GM12891 (cell line): Measurements from ENCODE around the gene TAF6L.

Source experiments
- POLR2A ChIP-seq: IDR thresholded peaks from 2 replicates; pipeline ENCODE4 v1.6.1; 2011; ENCODE audit warnings: low read depth, low read length, control low read depth
- POLR2AphosphoS5 ChIP-seq: IDR thresholded peaks from 2 replicates; pipeline ENCODE4 v1.6.1; 2011; ENCODE audit warnings: low read depth, low read length, control low read depth
- SPI1 ChIP-seq: IDR thresholded peaks from 2 replicates; pipeline ENCODE4 v1.6.1; 2011; ENCODE audit warnings: low read depth, low read length, control low read depth
- TAF1 ChIP-seq: IDR thresholded peaks from 2 replicates; pipeline ENCODE4 v1.6.1; 2011; ENCODE audit warnings: low read depth, low read length, control low read depth

DNA sequence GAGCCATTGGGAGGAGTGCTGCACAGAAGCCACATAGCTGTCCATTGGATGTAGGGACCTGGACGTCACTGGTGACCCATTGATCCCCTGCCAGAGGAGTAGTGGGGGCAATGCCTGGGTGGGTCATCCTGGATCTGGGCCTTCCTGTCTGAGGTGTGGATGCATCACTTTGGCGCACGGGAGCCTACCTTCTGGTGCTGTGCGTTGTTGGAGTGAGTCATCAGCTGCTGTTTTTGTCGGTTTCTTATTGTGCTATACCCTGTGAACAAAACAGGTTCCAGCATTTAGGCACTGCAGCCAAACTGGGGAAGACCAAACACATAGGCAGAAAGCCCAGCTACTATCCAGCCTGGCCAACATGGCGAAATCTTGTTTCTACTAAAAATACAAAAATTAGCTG is 3.2 kb downstream of the TAF6L start:
- no peak for TF ChIP-seq POLR2A
- TF ChIP-seq POLR2AphosphoS5: no peak
- no peak for TF ChIP-seq TAF1
- no peak for TF ChIP-seq SPI1
